ENCODE measurements around the gene SPDYA. TPM values are rescaled to one million over a fixed set of nuclear protein-coding genes. Genes with fewer than 3 reads are reported as not detected.

SPDYA gene
- total RNA-seq, 1 donor from 2014 or later, result 1.9 TPM

- intact Hi-C loops (cut with DNase I), result no loop called here
- H3K27me3 ChIP-seq (ENCODE audit: low read depth), result no peaks in the 10 kb centered on the region
- peaks cover 15% of the 10 kb centered on the region for H3K36me3 ChIP-seq
- DNase-seq (no peak), ATAC-seq (peak in 1 of 2 donors; percentile 15)
- no peak overlapping the region for H3K27ac ChIP-seq
- no peaks in the 10 kb centered on the region for H3K4me1 ChIP-seq
- peak overlapping the region; percentile 57 for H3K4me3 ChIP-seq
- no peaks in the 10 kb centered on the region for H3K9me3 ChIP-seq
- TF ChIP-seq, protein P1, sequence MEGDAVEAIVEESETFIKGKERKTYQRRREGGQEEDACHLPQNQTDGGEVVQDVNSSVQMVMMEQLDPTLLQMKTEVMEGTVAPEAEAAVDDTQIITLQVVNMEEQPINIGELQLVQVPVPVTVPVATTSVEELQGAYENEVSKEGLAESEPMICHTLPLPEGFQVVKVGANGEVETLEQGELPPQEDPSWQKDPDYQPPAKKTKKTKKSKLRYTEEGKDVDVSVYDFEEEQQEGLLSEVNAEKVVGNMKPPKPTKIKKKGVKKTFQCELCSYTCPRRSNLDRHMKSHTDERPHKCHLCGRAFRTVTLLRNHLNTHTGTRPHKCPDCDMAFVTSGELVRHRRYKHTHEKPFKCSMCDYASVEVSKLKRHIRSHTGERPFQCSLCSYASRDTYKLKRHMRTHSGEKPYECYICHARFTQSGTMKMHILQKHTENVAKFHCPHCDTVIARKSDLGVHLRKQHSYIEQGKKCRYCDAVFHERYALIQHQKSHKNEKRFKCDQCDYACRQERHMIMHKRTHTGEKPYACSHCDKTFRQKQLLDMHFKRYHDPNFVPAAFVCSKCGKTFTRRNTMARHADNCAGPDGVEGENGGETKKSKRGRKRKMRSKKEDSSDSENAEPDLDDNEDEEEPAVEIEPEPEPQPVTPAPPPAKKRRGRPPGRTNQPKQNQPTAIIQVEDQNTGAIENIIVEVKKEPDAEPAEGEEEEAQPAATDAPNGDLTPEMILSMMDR (IDR thresholded peaks at IDR 0.05), result no peak
Measured at GRCh38 chr2:28809927-28810326, 707 bp upstream of the SPDYA start.

DNA sequence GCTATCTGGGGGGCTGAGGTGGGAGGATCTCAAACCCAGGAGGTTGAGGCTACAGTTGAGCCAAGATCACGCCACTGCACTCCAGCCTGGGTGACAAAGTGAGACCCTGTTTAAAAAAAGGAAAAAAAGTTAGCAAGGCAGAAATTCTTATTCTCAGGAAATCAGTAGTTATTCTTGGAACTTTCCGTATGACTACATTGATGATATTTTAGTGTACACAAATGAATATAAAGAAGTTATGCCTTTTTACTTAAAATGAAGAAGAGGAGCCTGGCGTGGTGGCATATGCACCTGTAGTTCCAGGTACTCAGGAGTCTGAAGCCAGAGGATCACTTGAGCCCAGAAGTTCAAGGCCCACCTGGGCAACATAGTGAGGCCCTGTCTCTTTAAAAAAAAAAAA, 7.4 kb downstream of the SPDYA start:
- H3K4me3 ChIP-seq, result no peak overlapping the region
- intact Hi-C loops (cut with DNase I), result no loop called here
- no peak overlapping the region for H3K27ac ChIP-seq
- H3K4me1 ChIP-seq, result no peaks in the 10 kb centered on the region
- H3K27me3 ChIP-seq (ENCODE audit: low read depth), result no peaks in the 10 kb centered on the region
- no peaks in the 10 kb centered on the region for H3K9me3 ChIP-seq
- DNase-seq (no peak), ATAC-seq (no peak)
- TF ChIP-seq, protein P1 (IDR thresholded peaks at IDR 0.05), result no peak
- H3K36me3 ChIP-seq, result no peaks in the 10 kb centered on the region

DNA sequence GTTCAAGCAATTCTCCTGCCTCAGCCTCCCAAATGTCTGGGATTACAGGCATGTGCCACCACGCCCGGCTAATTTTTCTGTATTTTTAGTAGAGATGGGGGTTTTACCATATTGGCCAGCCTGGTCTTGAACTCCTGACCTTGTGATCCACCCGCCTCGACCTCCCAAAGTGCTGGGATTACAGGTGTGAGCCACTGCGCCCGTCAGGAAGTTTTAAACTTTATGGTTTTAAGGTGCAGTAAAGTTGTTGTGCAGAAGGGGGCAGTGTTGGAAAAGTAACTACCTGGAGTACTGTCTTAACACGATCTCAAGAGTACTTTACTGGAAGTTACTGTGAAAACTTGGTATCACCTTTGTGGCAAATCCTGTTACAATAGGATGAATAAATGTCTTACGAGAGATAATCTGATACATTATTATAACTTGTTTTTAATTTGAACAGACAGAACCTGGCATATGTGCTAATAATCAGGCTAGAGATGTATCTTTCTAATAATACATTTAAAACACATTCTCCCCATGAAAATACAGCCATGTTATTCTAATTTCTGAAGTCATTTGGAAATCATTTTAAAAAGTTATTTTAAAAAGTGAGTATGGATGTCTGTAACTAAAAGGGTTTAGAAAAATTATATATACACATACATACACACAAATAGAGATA, 10.8 kb downstream of the SPDYA start:
- H3K36me3 ChIP-seq, result no peaks in the 10 kb centered on the region

DNA sequence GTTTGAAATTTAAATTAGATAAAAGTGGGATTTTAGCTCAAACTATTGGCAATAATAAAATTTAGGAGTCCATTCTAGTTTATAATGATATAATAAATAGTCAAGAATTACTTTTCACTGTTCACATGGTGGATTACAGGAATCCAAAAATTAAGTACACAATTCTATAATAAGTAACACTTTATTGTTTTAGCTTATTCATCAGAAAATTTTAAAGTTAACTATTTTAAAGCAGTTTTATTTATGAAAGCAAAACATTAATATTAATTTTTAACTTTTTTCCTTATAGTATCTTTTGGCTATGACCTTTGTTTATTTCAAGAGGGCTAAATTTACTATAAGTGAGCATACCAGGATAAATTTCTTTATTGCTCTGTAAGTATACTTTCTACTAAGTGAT, 11.4 kb downstream of the SPDYA start:
- intact Hi-C loops (cut with DNase I), result no loop called here
- TF ChIP-seq, protein P1 (IDR thresholded peaks at IDR 0.05), result no peak
- H3K4me1 ChIP-seq, result no peaks in the 10 kb centered on the region
- no peak overlapping the region for H3K27ac ChIP-seq
- ATAC-seq, result no peak
- no peak overlapping the region for H3K4me3 ChIP-seq
- H3K36me3 ChIP-seq, result no peaks in the 10 kb centered on the region
- H3K27me3 ChIP-seq (ENCODE audit: low read depth), result no peaks in the 10 kb centered on the region
- no peaks in the 10 kb centered on the region for H3K9me3 ChIP-seq
- no peak for DNase-seq

More for the DNA sequence above, 10.8 kb downstream of the SPDYA start:
- Histone ChIP-seq H3K4me1 (no peaks in the 10 kb centered on the region), H3K27ac (no peak overlapping the region), H3K9me3 (no peaks in the 10 kb centered on the region), H3K4me3 (no peak overlapping the region), H3K27me3 (ENCODE audit: low read depth) (no peaks in the 10 kb centered on the region)
- TF ChIP-seq, protein P1 (IDR thresholded peaks at IDR 0.05), result peak; percentile 65
- peak; percentile 87 for ATAC-seq
- DNase-seq, result no peak
- intact Hi-C loops (cut with DNase I), result no loop called here

DNA sequence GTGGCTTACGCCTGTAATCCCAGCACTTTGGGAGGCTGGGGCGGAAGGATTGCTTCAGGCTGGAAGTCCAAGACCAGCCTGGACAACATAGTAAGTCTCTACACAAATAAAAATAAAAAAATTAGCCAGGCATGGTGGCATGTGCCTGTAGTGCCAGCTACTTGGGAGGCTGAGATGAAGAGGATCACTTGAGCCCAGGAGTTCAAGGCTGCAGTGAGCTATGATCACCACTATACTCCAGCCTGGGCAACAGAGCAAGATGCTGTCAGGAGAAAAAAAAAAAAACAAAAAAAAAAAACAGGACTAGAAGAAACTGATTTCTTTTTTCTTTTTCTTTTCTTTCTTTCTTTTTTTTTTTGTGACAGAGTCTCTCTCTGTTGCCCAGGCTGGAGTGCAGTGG, 13.6 kb downstream of the SPDYA start:
- TF ChIP-seq, protein P1 (IDR thresholded peaks at IDR 0.05), result no peak
- Histone ChIP-seq H3K27ac (no peak overlapping the region), H3K27me3 (ENCODE audit: low read depth) (no peaks in the 10 kb centered on the region), H3K4me1 (no peaks in the 10 kb centered on the region), H3K9me3 (no peaks in the 10 kb centered on the region), H3K36me3 (no peaks in the 10 kb centered on the region), H3K4me3 (no peak overlapping the region)
- ATAC-seq (no peak), DNase-seq (no peak)
- intact Hi-C loops (cut with DNase I), result no loop called here

Measured in lower lobe of right lung (tissue), 2 donors.